ENCODE results near the gene BCAP29. TPM values are rescaled to one million over a fixed set of nuclear protein-coding genes. Genes with fewer than 3 reads are reported as not detected.
A peak's percentile ranks its signal among the peaks of the same experiment; 100 is the strongest.

Gene BCAP29
- total and polyA plus RNA-seq, 9 of the 15 experiments (the other 6 are each of a cell fraction or from before 2014, with no cell fraction given), result 63.4 to 137 (median 79.7) TPM

- TF ChIP-seq ZNF280B (CRISPR knock-in tag; IDR thresholded peaks at IDR 0.05) (no peak), ERF (CRISPR knock-in tag; IDR thresholded peaks at IDR 0.05) (no peak; the same call in none of the 2 replicates), KDM1A (IDR thresholded peaks at IDR 0.05) (no peak), SPI1 (IDR thresholded peaks at IDR 0.05; ENCODE audit: borderline replicate concordance, low read depth, low read length) (no peak), NCOA6 (IDR thresholded peaks at IDR 0.05) (no peak), NFRKB (IDR thresholded peaks at IDR 0.05; ENCODE audit: low read depth) (0 out of 2 replicates have a peak, but pooled peaks have one; percentile 61), ZFP36 (IDR thresholded peaks at IDR 0.05; ENCODE audit: low read depth, low read length, partially characterized antibody) (peak; percentile 13), USF2 (CRISPR knock-in tag; IDR thresholded peaks at IDR 0.05) (0 out of 2 replicates have a peak, but pooled peaks have one; percentile 30), ZNF445 (CRISPR knock-in tag; IDR thresholded peaks at IDR 0.05; ENCODE audit: low read depth) (no peak), SMAD2 (IDR thresholded peaks at IDR 0.05; ENCODE audit: low read depth, low read length) (no peak), BDP1 (IDR thresholded peaks at IDR 0.05; ENCODE audit: insufficient read depth, insufficient read length) (no peak), POLR3G (IDR thresholded peaks at IDR 0.05; ENCODE audit: extremely low read depth, insufficient read length, insufficient replicate concordance) (no peak), RAD21 (CRISPR knock-in tag; conservative IDR thresholded peaks at IDR 0.05 in 1 of 2, IDR thresholded peaks at IDR 0.05 in 1 of 2) (no peak), FUS (optimal IDR thresholded peaks at IDR 0.05; ENCODE audit: low read depth, low read length) (peak; percentile 45), ETS1 (conservative IDR thresholded peaks at IDR 0.05; ENCODE audit: control insufficient read depth, low read depth, low read length) (peak; percentile 96), ZNF644 (tag; IDR thresholded peaks at IDR 0.05; ENCODE audit: low read depth) (0 out of 2 replicates have a peak, but pooled peaks have one; percentile 41), CHD2 (IDR thresholded peaks at IDR 0.05; ENCODE audit: low read depth, low read length) (peak; percentile 50; the same call in 1 of the 2 replicates), KLF10 (CRISPR knock-in tag; IDR thresholded peaks at IDR 0.05) (no peak), RCOR1 (IDR thresholded peaks at IDR 0.05; ENCODE audit: borderline replicate concordance in 1 of 2, low read depth in 2 of 2, low read length in 2 of 2) (peak in 1 of 2 experiments; percentile 52; a peak in 1 of 4 replicates), SMAD4 (CRISPR knock-in tag; conservative IDR thresholded peaks at IDR 0.05) (no peak), SMAD3 (CRISPR knock-in tag; conservative IDR thresholded peaks at IDR 0.05) (no peak; the same call in 1 of the 2 replicates), DIDO1 (tag; IDR thresholded peaks at IDR 0.05; ENCODE audit: low read depth) (peak; percentile 79; the same call in 1 of the 2 replicates), RAD51 (IDR thresholded peaks at IDR 0.05; ENCODE audit: borderline replicate concordance, low read depth) (no peak), POLR2AphosphoS5 (IDR thresholded peaks at IDR 0.05; ENCODE audit: control insufficient read depth, insufficient read depth, low read depth, low read length) (peak; percentile 81), ETV5 (CRISPR knock-in tag; IDR thresholded peaks at IDR 0.05; ENCODE audit: low read depth) (no peak; the same call in 1 of the 2 replicates)
Observed at GRCh38 chr7:107563775-107564552, 16.1 kb upstream of the BCAP29 start, which contains the start of the genes COG5 and DUS4L (continued).
